A549 (cell line): ENCODE measurements around the gene RCSD1. TPM values are rescaled to one million over a fixed set of nuclear protein-coding genes. Genes with fewer than 3 reads are reported as not detected.

Experiments used
- ATAC-seq, 2 experiments: fragments of 200-7000 bp in 1 of 2; fragments of >200 bp in 1 of 2; cut with Nextera tagmentation in 1 of 2; cut with Tn5 transposase in 1 of 2; 3 replicates each; pipeline versions ENCODE4 v1.8.0 to v1.9.1; 2018 to 2020; ENCODE audit warnings: mild to moderate bottlenecking in 1 of 2, moderate library complexity in 1 of 2
- CTCF ChIA-PET: fragments of 300-600 bp; sonication (Branson Sonifier 250); formaldehyde crosslinking; extraction: SDS; loops from one replicate; lab custom pipeline; 2021; ENCODE audit warnings: antibody characterized with exemption, inconsistent platforms; lab: Yijun Ruan, JAX
- POLR2A ChIA-PET: fragments of 350-600 bp; formaldehyde crosslinking; extraction: SDS; loops from one replicate; lab custom pipeline; 2021; ENCODE audit warnings: antibody characterized with exemption, inconsistent platforms; lab: Yijun Ruan, JAX
- DNase-seq, 2 experiments: peaks; one replicate each; pipeline versions ENCODE4 v3.0.0 to v3.0.0-alpha.2; 2011 to 2016; ENCODE audit warnings: low read depth in 1 of 2, low spot score in 1 of 2
- FAIRE-seq: peaks from 2 replicates; lab custom pipeline; 2011; peaks lifted over from hg19 to GRCh38; lab: Jason Lieb, UNC
- H3K27ac ChIP-seq, 2 experiments: fragments of >200 bp; sonication (Bioruptor Twin); formaldehyde crosslinking; 3 replicates each; pipeline ENCODE4 v1.5.1; 2016 to 2017
- H3K4me1 ChIP-seq: fragments of >200 bp; sonication (Bioruptor Twin); formaldehyde crosslinking; 3 replicates; pipeline ENCODE4 v1.6.1; 2016
- H3K4me2 ChIP-seq: fragments of >200 bp; sonication (Bioruptor Twin); formaldehyde crosslinking; 3 replicates; pipeline ENCODE4 v1.6.1; 2016
- H3K4me3 ChIP-seq: fragments of >200 bp; sonication (Bioruptor Twin); formaldehyde crosslinking; 3 replicates; pipeline ENCODE4 v1.5.1; 2016
- H3K9me3 ChIP-seq: fragments of >200 bp; sonication (Bioruptor Twin); formaldehyde crosslinking; 3 replicates; pipeline ENCODE4 v1.6.1; 2016
- ATOH8 ChIP-seq: fragments of 250-450 bp; sonication (Bioruptor Pico); IDR thresholded peaks from 2 replicates; pipeline ENCODE4 v1.5.0; 2020; ENCODE audit warnings: low read depth, mild to moderate bottlenecking, moderate library complexity
- BCL3 ChIP-seq: fragments of >200 bp; sonication (Bioruptor Twin); formaldehyde crosslinking; IDR thresholded peaks from 3 replicates; pipeline ENCODE4 v1.6.1; 2016
- CBX2 ChIP-seq: fragments of 200-600 bp; sonication (generic); IDR thresholded peaks from 2 replicates; pipeline ENCODE4 v1.6.1; 2016; ENCODE audit warnings: low read depth, mild to moderate bottlenecking, borderline replicate concordance
- CBX8 ChIP-seq: fragments of 200-600 bp; sonication (generic); IDR thresholded peaks from 2 replicates; pipeline ENCODE4 v1.6.1; 2016
- CHD4 ChIP-seq: fragments of 200-600 bp; sonication (generic); IDR thresholded peaks from 2 replicates; pipeline ENCODE4 v1.6.1; 2016; ENCODE audit warnings: antibody characterized with exemption, mild to moderate bottlenecking, borderline replicate concordance
- FOSB ChIP-seq: fragments of 250-450 bp; sonication (Bioruptor Pico); IDR thresholded peaks from 2 replicates; pipeline ENCODE4 v1.5.0; 2020; ENCODE audit warnings: mild to moderate bottlenecking, moderate library complexity
- GATA3 ChIP-seq: IDR thresholded peaks from 2 replicates; pipeline ENCODE4 v1.6.1; 2012; ENCODE audit warnings: borderline replicate concordance
- HEYL ChIP-seq: fragments of 250-450 bp; sonication (Bioruptor Pico); IDR thresholded peaks from 2 replicates; pipeline ENCODE4 v1.8.0; 2021; ENCODE audit warnings: mild to moderate bottlenecking, moderate library complexity
- JUNB ChIP-seq: fragments of >200 bp; sonication (Bioruptor Twin); formaldehyde crosslinking; IDR thresholded peaks from 2 replicates; pipeline ENCODE4 v1.6.1; 2016
- MAFK ChIP-seq: fragments of 450-650 bp; IDR thresholded peaks from 2 replicates; pipeline ENCODE4 v1.6.1; 2014; ENCODE audit not compliant: partially characterized antibody
- MYC ChIP-seq: IDR thresholded peaks from 2 replicates; pipeline ENCODE4 v1.6.1; 2012; ENCODE audit warnings: mild to moderate bottlenecking, inconsistent platforms, low read length, improper control_type of control experiment, borderline replicate concordance
- NPAS2 ChIP-seq: fragments of 250-450 bp; sonication (Bioruptor Pico); IDR thresholded peaks from 2 replicates; pipeline ENCODE4 v1.8.0; 2022; ENCODE audit warnings: mild to moderate bottlenecking, moderate library complexity, borderline replicate concordance
- PBX3 ChIP-seq: IDR thresholded peaks from 2 replicates; pipeline ENCODE4 v1.6.1; 2012
- POLR2AphosphoS2 ChIP-seq: conservative IDR thresholded peaks from 2 replicates; pipeline ENCODE4 v1.6.1; 2012; ENCODE audit warnings: low read length, improper control_type of control experiment, inconsistent platforms
- RARB ChIP-seq: fragments of 250-450 bp; sonication (Bioruptor Pico); IDR thresholded peaks from 2 replicates; pipeline ENCODE4 v1.8.0; 2021; ENCODE audit warnings: mild to moderate bottlenecking, moderate library complexity
- USF2 ChIP-seq: fragments of 450-650 bp; IDR thresholded peaks from 2 replicates; pipeline ENCODE4 v1.6.1; 2014; ENCODE audit warnings: antibody characterized with exemption
- WGBS: methylation state at CpG from one replicate; pipeline ENCODE4 v1.1.6; 2017; ENCODE audit errors: missing lambda C conversion rate; 5-methylcytosine and 5-hydroxymethylcytosine counted together
- polyA plus RNA-seq, 4 experiments: library from polyadenylated mRNA; depleted of rRNA in 3 of 4; stranded (reverse); fragments of >200 nt; fragmentation: RNase III in 1 of 4; extraction: RNeasy Plus Mini Kit Qiagen cat#74134 plus additional on column Dnase treatment in 1 of 4; gene quantifications; 2 replicates in 3 of 4; 3 replicates in 1 of 4; pipeline ENCODE4 v1.2.3, GENCODE V29; 2011 to 2017
- TF ChIP-seq, protein P1 (sequence below): fragments of >200 bp; sonication (Bioruptor Twin); formaldehyde crosslinking; IDR thresholded peaks from 2 replicates; pipeline ENCODE4 v1.6.1; 2016
- TF ChIP-seq, protein P2 (sequence below): fragments of 150-350 bp; IDR thresholded peaks from 2 replicates; pipeline ENCODE4 v1.6.1; 2014; ENCODE audit warnings: low read depth, mild to moderate bottlenecking, low read length

Gene RCSD1
- polyA plus RNA-seq, 2 of the 4 experiments (the other 2 are of a cell fraction): not detected

DNA sequence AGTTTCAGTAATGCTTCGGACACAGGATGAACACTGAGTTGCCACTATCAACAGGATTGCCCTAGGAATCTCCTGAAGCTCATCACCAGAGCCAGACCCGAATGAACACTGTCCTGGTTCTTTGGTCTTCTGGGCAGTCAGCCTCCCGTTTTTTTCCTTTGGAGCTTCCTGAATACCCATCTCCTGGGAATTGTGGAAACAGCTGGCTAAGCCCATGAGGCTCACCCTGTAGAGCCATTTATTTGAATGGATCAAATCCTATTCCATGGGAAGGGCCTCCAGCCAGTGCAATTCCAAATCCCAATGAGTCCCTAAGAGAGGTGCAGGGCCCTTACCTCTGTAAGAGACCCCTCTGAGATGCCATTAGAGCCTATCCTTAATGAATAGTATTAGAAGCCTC is 5.9 kb downstream of the RCSD1 start (continued):
- TF ChIP-seq FOSB (CRISPR knock-in tag) (no peak), NPAS2 (no peak), MAFK (no peak)
- TF ChIP-seq, all 56 proteins: peak for 0

DNA sequence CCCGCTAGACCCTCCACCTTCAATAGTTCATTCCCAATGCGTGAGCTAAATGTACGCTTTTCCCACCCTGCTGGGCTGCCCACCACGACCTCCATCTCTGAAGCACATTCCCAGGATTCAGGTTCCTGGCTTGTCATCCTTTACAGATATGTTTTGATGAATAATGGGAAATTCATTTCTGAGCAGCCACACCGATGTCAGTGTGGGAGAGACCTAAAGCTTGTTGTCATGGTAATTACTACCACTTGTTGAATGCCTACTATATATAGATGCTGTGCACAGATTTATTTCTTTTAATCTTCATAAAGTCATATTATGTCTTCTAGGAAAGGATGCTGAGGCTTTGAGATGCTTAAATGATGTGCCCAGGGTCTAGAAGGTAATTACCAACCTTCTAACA is 8.0 kb downstream of the RCSD1 start:
- ATAC-seq: no peak
- 66% methylated on average over 5 of the region's 5 CpGs for WGBS
- Histone ChIP-seq H3K27ac (no peak overlapping the region), H3K9me3 (no peaks in the 10 kb centered on the region), H3K4me3 (no peak overlapping the region), H3K4me1 (peaks cover 7% of the 10 kb centered on the region; the same call in 1 of the 3 replicates), H3K4me2 (no peak overlapping the region)
- ChIA-PET POLR2A (no interaction called here), CTCF (interaction anchor here (1.3 to 1.9 kb wide), 2 partner anchors 38 to 49 kb away, joined by 5 to 6 read pairs; no protein-coding TSS in a partner anchor)
- no peak for FAIRE-seq
- no peak for TF ChIP-seq PBX3
- TF ChIP-seq NPAS2: no peak
- TF ChIP-seq USF2: no peak
- TF ChIP-seq CHD4: no peak
- TF ChIP-seq RARB (CRISPR knock-in tag): no peak
- DNase-seq: no peak

DNA sequence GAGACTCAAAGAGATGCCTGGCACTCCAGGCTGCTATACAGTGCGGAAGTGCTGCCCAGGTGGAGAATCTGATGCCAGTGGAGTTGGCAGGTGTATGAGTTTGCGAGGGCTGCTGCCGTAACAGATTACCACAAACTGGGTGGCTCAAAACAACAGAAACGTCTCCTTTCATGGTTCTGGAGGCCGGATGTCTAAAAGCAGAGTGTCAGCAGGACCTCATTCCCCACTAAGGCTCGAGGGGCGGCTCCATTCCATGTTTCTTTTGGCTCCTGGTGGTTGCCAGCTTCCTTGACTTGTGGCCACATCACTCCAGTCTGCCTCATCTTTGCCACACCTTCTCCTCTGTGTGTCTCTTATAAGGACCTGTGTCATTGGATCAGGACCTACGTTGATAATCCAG is 10.0 kb downstream of the RCSD1 start:
- 62% methylated on average over 8 of the region's 8 CpGs for WGBS
- Histone ChIP-seq H3K4me1 (no peaks in the 10 kb centered on the region), H3K4me2 (no peak overlapping the region), H3K27ac (no peak overlapping the region), H3K4me3 (no peak overlapping the region), H3K9me3 (no peaks in the 10 kb centered on the region)
- ATAC-seq (no peak), DNase-seq (no peak), FAIRE-seq (no peak)
- POLR2A ChIA-PET: no interaction called here
- no peak for TF ChIP-seq RARB (CRISPR knock-in tag)
- TF ChIP-seq, protein P1, sequence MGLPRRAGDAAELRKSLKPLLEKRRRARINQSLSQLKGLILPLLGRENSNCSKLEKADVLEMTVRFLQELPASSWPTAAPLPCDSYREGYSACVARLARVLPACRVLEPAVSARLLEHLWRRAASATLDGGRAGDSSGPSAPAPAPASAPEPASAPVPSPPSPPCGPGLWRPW: no peak
- no peak for TF ChIP-seq CBX8
- no peak for TF ChIP-seq FOSB (CRISPR knock-in tag)
- no peak for TF ChIP-seq ATOH8 (CRISPR knock-in tag)
- no peak for TF ChIP-seq USF2
- no peak for TF ChIP-seq HEYL
- TF ChIP-seq POLR2AphosphoS2: no peak
- no peak for TF ChIP-seq MYC
- TF ChIP-seq BCL3: no peak
- no peak for TF ChIP-seq GATA3
- no peak for TF ChIP-seq CBX2
- TF ChIP-seq, protein P2, sequence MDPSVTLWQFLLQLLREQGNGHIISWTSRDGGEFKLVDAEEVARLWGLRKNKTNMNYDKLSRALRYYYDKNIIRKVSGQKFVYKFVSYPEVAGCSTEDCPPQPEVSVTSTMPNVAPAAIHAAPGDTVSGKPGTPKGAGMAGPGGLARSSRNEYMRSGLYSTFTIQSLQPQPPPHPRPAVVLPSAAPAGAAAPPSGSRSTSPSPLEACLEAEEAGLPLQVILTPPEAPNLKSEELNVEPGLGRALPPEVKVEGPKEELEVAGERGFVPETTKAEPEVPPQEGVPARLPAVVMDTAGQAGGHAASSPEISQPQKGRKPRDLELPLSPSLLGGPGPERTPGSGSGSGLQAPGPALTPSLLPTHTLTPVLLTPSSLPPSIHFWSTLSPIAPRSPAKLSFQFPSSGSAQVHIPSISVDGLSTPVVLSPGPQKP: no peak
- TF ChIP-seq JUNB: no peak
- CTCF ChIA-PET: interaction anchor here (0.9 kb wide), 1 partner anchor 9 kb away, joined by 3 read pairs; no protein-coding TSS in a partner anchor
